Osteoblast (primary cell): ENCODE measurements around the gene CAB39L. TPM values are rescaled to one million over a fixed set of nuclear protein-coding genes. Genes with fewer than 3 reads are reported as not detected.

Experiments
- DNase-seq: peaks from one replicate; pipeline ENCODE4 v3.0.0; 2011; ENCODE audit warnings: low spot score, mixed read lengths; ENCODE audit not compliant: insufficient read length; ENCODE audit errors: missing footprints
- H2AFZ ChIP-seq: 2 replicates; pipeline ENCODE4 v1.6.0; 2011; ENCODE audit warnings: mild to moderate bottlenecking, low read length
- H3K27ac ChIP-seq: 2 replicates; pipeline ENCODE4 v1.5.1; 2011; ENCODE audit warnings: mild to moderate bottlenecking, low read depth, low read length, moderate library complexity
- H3K27me3 ChIP-seq: 2 replicates; pipeline ENCODE4 v1.6.0; 2012; ENCODE audit warnings: mild to moderate bottlenecking, control low read depth, inconsistent platforms, low read length, moderate library complexity; ENCODE audit not compliant: insufficient read depth
- H3K36me3 ChIP-seq: 2 replicates; pipeline ENCODE4 v1.5.1; 2011; ENCODE audit warnings: mild to moderate bottlenecking, low read length, control low read depth, moderate library complexity; ENCODE audit not compliant: insufficient read depth
- H3K4me1 ChIP-seq: 2 replicates; pipeline ENCODE4 v1.5.1; 2011; ENCODE audit warnings: mild to moderate bottlenecking, low read length, control low read depth, moderate library complexity; ENCODE audit not compliant: insufficient read depth
- H3K4me2 ChIP-seq: 2 replicates; pipeline ENCODE4 v1.6.0; 2011; ENCODE audit warnings: mild to moderate bottlenecking, low read length; ENCODE audit not compliant: insufficient read depth
- H3K4me3 ChIP-seq: fragments of 200-600 bp; sonication (generic); 3 replicates; pipeline ENCODE4 v1.5.1; 2012; ENCODE audit warnings: mild to moderate bottlenecking, low read length, inconsistent platforms; ENCODE audit not compliant: insufficient read depth
- H3K79me2 ChIP-seq: 2 replicates; pipeline ENCODE4 v1.6.0; 2012; ENCODE audit warnings: mild to moderate bottlenecking, low read length, control low read depth, inconsistent platforms; ENCODE audit not compliant: insufficient read depth
- H3K9me3 ChIP-seq: 2 replicates; pipeline ENCODE4 v1.5.1; 2011; ENCODE audit warnings: low read depth, low read length, control low read depth
- H4K20me1 ChIP-seq: 2 replicates; pipeline ENCODE4 v1.6.0; 2012; ENCODE audit warnings: mild to moderate bottlenecking, low read length, control low read depth; ENCODE audit not compliant: insufficient read depth
- total RNA-seq: library from RNA; depleted of rRNA; stranded (reverse); fragments of >200 nt; gene quantifications from 2 replicates; pipeline ENCODE4 v1.2.3, GENCODE V29; 2012
- TF ChIP-seq, protein P1 (sequence below): IDR thresholded peaks from 2 replicates; pipeline ENCODE4 v1.5.1; 2011; ENCODE audit warnings: mild to moderate bottlenecking, low read depth, low read length, moderate library complexity; ENCODE audit errors: extremely low read depth

Gene CAB39L
- total RNA-seq, 1 donor: 12.3 TPM

DNA sequence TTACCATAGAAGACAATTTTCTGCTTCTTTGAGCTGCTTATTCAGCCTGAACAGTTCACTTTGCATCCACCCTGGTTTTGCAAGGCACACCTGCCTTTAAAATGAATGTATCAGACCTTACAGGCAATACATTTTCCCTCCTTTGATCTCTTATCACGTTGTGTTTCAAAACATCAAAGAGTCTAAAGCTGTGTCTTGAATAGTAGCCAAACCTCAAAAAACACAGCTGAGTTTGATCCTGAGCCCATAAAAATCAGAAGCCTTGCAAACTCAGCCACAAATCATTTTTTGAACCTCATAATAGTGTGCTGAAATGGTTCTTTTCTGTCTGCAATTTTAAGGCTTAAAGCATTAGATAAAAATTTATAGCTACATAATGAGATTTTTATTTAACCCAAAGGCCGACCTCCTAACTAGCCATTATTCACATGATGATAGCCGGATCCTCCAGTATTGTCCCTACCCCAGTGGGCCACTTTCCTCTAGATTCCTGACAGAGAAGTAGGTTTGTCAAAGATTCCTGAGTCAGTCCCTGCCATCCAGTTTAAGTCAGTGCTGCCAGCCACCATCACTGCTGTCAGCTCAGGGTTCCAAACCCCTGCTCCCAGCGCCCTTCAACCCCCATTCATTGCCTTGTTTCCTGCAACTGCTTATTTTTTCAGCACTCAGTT lies 71.8 kb downstream of the CAB39L start:
- no peak overlapping the region for H3K4me2 ChIP-seq
- no peaks in the 10 kb centered on the region for H3K79me2 ChIP-seq
- DNase-seq: no peak

DNA sequence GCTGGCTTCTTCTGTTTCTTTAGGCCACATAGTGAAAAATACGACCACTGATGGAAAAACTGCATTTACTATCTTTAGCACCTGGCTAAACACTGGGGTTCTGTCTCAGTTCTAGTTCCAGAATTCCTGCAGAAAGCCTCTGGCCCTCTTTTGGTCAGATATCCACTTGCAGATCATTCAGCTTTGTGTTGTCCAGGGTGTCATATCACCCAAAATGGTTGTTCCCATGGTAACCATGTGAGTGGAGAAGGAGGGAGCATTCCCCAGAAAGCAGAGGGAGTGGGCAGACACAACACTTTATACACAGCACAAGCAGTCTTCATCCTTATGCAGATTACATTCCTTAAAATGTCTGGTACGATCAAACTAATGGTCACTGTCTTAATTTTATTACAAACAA lies 73.5 kb downstream of the CAB39L start:
- peaks cover 38% of the 10 kb centered on the region for H3K4me1 ChIP-seq
- H2AFZ ChIP-seq: no peak overlapping the region
- no peak overlapping the region for H3K4me3 ChIP-seq
- TF ChIP-seq, protein P1, sequence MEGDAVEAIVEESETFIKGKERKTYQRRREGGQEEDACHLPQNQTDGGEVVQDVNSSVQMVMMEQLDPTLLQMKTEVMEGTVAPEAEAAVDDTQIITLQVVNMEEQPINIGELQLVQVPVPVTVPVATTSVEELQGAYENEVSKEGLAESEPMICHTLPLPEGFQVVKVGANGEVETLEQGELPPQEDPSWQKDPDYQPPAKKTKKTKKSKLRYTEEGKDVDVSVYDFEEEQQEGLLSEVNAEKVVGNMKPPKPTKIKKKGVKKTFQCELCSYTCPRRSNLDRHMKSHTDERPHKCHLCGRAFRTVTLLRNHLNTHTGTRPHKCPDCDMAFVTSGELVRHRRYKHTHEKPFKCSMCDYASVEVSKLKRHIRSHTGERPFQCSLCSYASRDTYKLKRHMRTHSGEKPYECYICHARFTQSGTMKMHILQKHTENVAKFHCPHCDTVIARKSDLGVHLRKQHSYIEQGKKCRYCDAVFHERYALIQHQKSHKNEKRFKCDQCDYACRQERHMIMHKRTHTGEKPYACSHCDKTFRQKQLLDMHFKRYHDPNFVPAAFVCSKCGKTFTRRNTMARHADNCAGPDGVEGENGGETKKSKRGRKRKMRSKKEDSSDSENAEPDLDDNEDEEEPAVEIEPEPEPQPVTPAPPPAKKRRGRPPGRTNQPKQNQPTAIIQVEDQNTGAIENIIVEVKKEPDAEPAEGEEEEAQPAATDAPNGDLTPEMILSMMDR: no peak
- no peaks in the 10 kb centered on the region for H4K20me1 ChIP-seq
- H3K27me3 ChIP-seq: no peaks in the 10 kb centered on the region
- H3K79me2 ChIP-seq: no peaks in the 10 kb centered on the region
- H3K36me3 ChIP-seq: no peaks in the 10 kb centered on the region
- no peak for DNase-seq
- no peak overlapping the region for H3K27ac ChIP-seq
- H3K9me3 ChIP-seq: no peaks in the 10 kb centered on the region
- no peak overlapping the region for H3K4me2 ChIP-seq

More for the DNA sequence above, 71.8 kb downstream of the CAB39L start:
- H2AFZ ChIP-seq: no peak overlapping the region
- H3K4me3 ChIP-seq: no peak overlapping the region
- TF ChIP-seq, protein P1: no peak
- H3K36me3 ChIP-seq: no peaks in the 10 kb centered on the region
- H3K27me3 ChIP-seq: no peaks in the 10 kb centered on the region
- H3K4me1 ChIP-seq: peaks cover 38% of the 10 kb centered on the region
- H3K27ac ChIP-seq: no peak overlapping the region
- no peaks in the 10 kb centered on the region for H4K20me1 ChIP-seq
- no peaks in the 10 kb centered on the region for H3K9me3 ChIP-seq

DNA sequence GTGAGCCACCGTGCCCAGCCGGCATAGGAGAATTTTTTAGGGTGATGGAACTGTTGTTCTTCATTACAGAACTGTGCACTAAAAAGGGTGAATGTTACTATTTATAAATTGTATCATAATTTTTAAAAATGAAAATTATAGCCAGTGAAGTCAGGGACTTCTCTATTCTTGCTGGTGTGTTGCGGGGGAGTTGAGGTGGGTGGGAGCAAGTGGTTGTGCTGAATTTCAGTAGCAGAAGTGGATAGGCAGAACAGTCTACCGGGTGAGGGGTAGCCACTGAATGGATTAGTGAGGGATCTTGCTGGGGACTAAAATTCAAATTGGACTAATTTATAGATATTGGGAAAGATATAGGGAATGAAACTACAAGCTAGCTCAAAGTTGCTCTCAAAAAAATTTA lies 74.0 kb downstream of the CAB39L start:
- no peaks in the 10 kb centered on the region for H3K9me3 ChIP-seq
- H3K79me2 ChIP-seq: no peaks in the 10 kb centered on the region
- no peak overlapping the region for H3K4me3 ChIP-seq
- H4K20me1 ChIP-seq: no peaks in the 10 kb centered on the region
- H3K36me3 ChIP-seq: no peaks in the 10 kb centered on the region
- H2AFZ ChIP-seq: no peak overlapping the region
- no peak overlapping the region for H3K4me2 ChIP-seq
- no peak overlapping the region for H3K27ac ChIP-seq
- DNase-seq: no peak
- H3K4me1 ChIP-seq: peaks cover 38% of the 10 kb centered on the region
- TF ChIP-seq, protein P1: no peak
- no peaks in the 10 kb centered on the region for H3K27me3 ChIP-seq

DNA sequence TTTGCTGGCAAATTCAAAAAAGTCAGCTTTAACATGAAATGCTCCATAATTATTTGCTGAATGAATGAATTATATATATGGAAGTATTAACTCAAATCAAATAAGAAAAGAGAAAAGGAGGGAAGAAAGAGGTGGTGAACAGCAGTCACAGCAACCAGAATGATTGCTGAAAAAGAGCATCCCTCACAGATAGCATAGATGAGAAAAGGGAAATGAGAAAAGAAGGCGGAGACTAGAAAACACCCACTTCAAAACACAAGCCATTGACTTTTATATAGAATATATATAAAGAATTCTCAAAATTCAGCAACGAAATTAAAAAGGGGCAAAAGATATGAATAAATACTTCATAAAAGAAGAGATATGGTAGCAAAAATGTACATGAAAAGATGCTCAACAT lies 75.2 kb downstream of the CAB39L start:
- Histone ChIP-seq H3K27me3 (no peaks in the 10 kb centered on the region), H3K79me2 (no peaks in the 10 kb centered on the region), H3K4me1 (peaks cover 28% of the 10 kb centered on the region), H3K4me3 (no peak overlapping the region), H3K9me3 (no peaks in the 10 kb centered on the region), H4K20me1 (no peaks in the 10 kb centered on the region), H3K36me3 (no peaks in the 10 kb centered on the region), H3K4me2 (no peak overlapping the region), H3K27ac (no peak overlapping the region), H2AFZ (no peak overlapping the region)
- TF ChIP-seq, protein P1: no peak
- DNase-seq: no peak
